Measurements from ENCODE around the gene ZC3HAV1.
"Not testable (repeated sequence)": the region's sequence is repeated elsewhere in the genome, so short reads cannot be mapped to it uniquely, and the experiment has no call there.

Gene ZC3HAV1

GRCh38 chr7:139065323-139065722, 44.2 kb downstream of the ZC3HAV1 start:
- TF ChIP-seq ZNF274 (IDR thresholded peaks at IDR 0.05; ENCODE audit: low read depth, low read length): no peak
- no peak overlapping the region for H3K4me3 ChIP-seq (ENCODE audit: low read length)

- TF ChIP-seq ZNF274 (IDR thresholded peaks at IDR 0.05; ENCODE audit: low read depth, low read length): no peak
- no peak overlapping the region for H3K4me3 ChIP-seq (ENCODE audit: low read length)
Observed at GRCh38 chr7:139061416-139061815, 48.1 kb downstream of the ZC3HAV1 start.

- TF ChIP-seq ZNF274 (IDR thresholded peaks at IDR 0.05; ENCODE audit: low read depth, low read length): no peak
- no peak overlapping the region for H3K4me3 ChIP-seq (ENCODE audit: low read length)
Observed at GRCh38 chr7:139060695-139061237, 48.8 kb downstream of the ZC3HAV1 start.

DNA sequence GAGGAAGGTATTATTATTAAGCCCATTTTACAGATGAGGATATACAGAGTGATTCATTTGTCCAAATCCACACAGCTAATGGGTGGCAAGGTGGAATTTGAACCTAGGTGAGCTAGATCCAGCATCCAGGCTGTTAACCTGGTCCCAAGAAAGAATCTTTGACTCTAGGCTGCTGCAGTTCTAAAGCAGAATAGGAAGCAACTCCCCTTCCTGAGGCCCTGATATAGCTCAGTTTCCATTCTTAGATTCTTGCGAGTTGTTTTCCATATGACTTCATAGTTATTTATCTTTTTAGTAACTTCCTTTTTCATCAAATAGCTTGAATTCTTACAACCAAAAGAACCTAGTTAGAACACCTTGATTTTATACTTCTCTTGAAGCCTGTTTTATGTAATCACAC, 49.6 kb downstream of the ZC3HAV1 start:
- no peak for TF ChIP-seq ZNF274 (IDR thresholded peaks at IDR 0.05; ENCODE audit: low read depth, low read length)
- H3K4me3 ChIP-seq (ENCODE audit: low read length): no peak overlapping the region

- H3K4me3 ChIP-seq (ENCODE audit: low read length): no peak overlapping the region
- no peak for TF ChIP-seq ZNF274 (IDR thresholded peaks at IDR 0.05; ENCODE audit: low read depth, low read length)
Observed at GRCh38 chr7:139058943-139059342, 50.6 kb downstream of the ZC3HAV1 start.

DNA sequence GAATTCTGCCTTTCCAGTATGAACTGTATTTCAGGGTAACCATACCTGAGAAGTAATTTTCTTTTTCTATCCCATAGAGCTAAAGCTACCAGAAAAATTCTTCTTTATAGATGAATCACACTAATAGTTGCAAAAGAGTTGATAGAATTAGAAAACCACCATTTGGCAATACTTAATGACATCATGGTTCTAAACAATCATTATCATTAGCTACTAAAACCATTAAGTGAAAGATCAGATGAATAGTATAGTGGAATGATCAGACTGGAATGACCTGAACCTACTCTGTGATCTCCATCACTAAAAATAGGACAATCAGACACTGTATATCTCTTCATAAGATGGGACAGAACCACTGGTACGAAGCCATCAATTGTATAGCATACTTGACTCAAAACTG, 53.8 kb downstream of the ZC3HAV1 start:
- H3K4me3 ChIP-seq (ENCODE audit: low read length): no peak overlapping the region
- no peak for TF ChIP-seq ZNF274 (IDR thresholded peaks at IDR 0.05; ENCODE audit: low read depth, low read length)

DNA sequence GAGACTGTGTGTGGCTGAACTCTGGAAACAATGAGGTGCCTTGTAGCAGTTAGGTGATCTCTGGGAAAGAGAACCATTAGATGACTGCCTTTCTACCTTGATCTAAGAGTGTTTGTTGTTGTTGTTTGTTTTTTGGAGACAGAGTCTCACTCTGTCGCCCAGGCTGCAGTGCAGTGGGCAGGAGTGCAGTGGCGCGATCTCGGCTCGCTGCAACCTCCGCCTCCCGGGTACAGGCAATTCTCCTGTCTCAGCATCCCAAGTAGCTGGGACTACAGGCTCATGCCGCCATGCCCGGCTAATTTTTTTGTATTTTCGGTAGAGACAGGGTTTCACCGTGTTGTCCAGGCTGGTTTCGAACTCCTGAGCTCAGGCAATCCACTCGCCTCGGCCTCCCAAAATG, 54.9 kb downstream of the ZC3HAV1 start:
- H3K4me3 ChIP-seq (ENCODE audit: low read length): not testable (repeated sequence)

GRCh38 chr7:139054101-139054500, 55.4 kb downstream of the ZC3HAV1 start:
- no peak overlapping the region for H3K4me3 ChIP-seq (ENCODE audit: low read length)
- TF ChIP-seq ZNF274 (IDR thresholded peaks at IDR 0.05; ENCODE audit: low read depth, low read length): no peak

DNA sequence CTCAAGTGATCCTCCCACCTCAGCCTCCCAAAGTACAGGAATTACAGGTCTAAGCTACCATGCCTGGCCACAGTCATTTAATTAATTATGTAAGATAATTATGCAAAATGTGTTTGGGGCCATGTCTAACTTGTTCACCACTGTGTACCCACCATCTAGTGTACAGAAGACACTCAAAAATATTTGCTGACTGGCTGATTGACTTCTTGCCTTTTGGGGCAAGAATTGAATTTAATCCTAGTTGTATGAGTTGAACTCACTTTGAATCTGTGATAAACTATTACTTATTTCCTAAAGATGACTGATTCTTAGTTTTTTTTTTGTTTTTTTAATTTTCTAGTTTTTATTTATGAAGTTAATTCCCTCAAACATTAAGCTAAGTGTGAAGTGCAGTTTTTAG, 57.9 kb downstream of the ZC3HAV1 start:
- H3K4me3 ChIP-seq (ENCODE audit: low read length): no peak overlapping the region
- TF ChIP-seq ZNF274 (IDR thresholded peaks at IDR 0.05; ENCODE audit: low read depth, low read length): no peak

GRCh38 chr7:139049936-139050335, 59.6 kb downstream of the ZC3HAV1 start:
- TF ChIP-seq ZNF274 (IDR thresholded peaks at IDR 0.05; ENCODE audit: low read depth, low read length): no peak

DNA sequence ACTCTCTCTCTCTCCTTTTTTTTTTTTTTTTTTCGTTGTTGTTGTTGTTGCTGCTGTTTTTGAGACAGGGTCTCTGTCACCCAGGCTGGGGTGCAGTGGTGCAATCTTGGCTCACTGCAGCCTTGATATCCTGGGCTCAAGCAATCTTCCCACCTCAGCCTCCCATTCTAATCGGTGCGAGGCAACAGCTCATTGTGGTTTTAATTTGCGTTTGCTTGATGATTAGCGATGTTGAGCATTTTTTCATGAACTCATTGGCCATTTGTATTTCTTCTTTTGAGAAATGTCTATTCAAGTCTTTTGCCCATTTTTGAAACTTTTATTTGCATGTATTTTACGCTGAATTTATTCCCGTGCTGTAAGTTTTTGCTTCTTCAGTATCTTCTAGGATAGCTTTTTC, 60.4 kb downstream of the ZC3HAV1 start:
- H3K4me3 ChIP-seq (ENCODE audit: low read length): no peak overlapping the region
- TF ChIP-seq ZNF274 (IDR thresholded peaks at IDR 0.05; ENCODE audit: low read depth, low read length): no peak

More at GRCh38 chr7:139049936-139050335, 59.6 kb downstream of the ZC3HAV1 start:
- no peak overlapping the region for H3K4me3 ChIP-seq (ENCODE audit: low read length)

DNA sequence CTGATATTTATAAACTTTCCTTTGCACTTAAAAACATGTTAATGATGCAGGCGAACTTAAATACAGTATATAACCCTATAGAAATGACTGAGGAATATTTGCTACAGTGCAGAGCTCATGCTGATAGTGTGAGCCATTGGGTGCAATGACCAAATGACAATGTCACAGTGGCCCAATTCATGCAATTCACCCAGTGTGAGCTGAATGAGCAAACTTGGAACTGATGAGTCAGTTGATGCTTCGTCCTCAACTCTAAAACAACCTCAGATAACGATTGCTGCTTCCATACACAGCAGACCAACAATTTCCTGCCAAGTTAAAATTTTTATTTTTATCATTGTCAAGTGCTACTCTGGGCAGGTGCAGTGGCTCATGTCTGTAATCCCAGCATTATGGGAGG, 61.5 kb downstream of the ZC3HAV1 start:
- TF ChIP-seq ZNF274 (IDR thresholded peaks at IDR 0.05; ENCODE audit: low read depth, low read length): no peak
- H3K4me3 ChIP-seq (ENCODE audit: low read length): no peak overlapping the region

DNA sequence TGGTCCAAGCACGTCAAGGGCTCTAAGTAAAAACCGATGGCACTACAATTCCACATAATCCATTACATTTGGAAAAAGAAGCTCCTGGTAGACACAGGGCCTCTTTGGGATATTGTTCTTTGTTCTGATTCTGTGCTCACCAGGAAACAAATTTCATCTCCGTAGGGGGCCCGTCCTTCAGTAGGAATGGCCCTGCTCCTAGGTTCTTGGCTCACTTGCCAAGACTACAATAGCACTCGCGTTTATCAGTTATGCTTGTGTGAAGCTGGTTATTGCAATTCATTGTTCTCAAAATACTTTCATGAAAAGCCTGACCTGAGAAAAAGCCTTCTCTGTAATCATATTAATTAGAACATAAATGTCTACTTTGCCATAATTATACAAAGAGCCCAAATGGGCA, 63.4 kb downstream of the ZC3HAV1 start:
- H3K4me3 ChIP-seq (ENCODE audit: low read length): no peak overlapping the region
- no peak for TF ChIP-seq ZNF274 (IDR thresholded peaks at IDR 0.05; ENCODE audit: low read depth, low read length)

GRCh38 chr7:139044813-139045794, 64.4 kb downstream of the ZC3HAV1 start:
- no peak overlapping the region for H3K4me3 ChIP-seq (ENCODE audit: low read length)
- TF ChIP-seq ZNF274 (IDR thresholded peaks at IDR 0.05; ENCODE audit: low read depth, low read length): no peak

All from GM08714 (cell line).